Activated T-cell treated with anti-CD3 and anti-CD28 coated beads, Interleukin-2, amount 50 U/mL, for 24 hours (primary cell): ENCODE data around the gene DNMT1.

ENCODE experiments used
- DNase-seq: peaks from one replicate; pipeline ENCODE4 v3.0.0-alpha.2; 2020
- H3K27ac Mint-ChIP-seq: 2 replicates; pipeline ENCODE4 v1.8.0; 2020; ENCODE audit warnings: mild to moderate bottlenecking, mixed read lengths
- H3K27me3 Mint-ChIP-seq: 2 replicates; pipeline ENCODE4 v1.8.0; 2020; ENCODE audit warnings: mixed read lengths
- H3K36me3 Mint-ChIP-seq: 2 replicates; pipeline ENCODE4 v1.8.0; 2020; ENCODE audit warnings: low read depth, mixed read lengths
- H3K4me1 Mint-ChIP-seq: 2 replicates; pipeline ENCODE4 v1.8.0; 2020; ENCODE audit warnings: low read depth, mixed read lengths
- H3K4me3 Mint-ChIP-seq: 2 replicates; pipeline ENCODE4 v1.8.0; 2020; ENCODE audit warnings: mild to moderate bottlenecking, moderate library complexity, mixed read lengths
- H3K9me3 Mint-ChIP-seq: 2 replicates; pipeline ENCODE4 v1.8.0; 2020; ENCODE audit warnings: mixed read lengths

DNMT1 gene

GRCh38 chr19:10104130-10104513, 90.6 kb downstream of the DNMT1 start:
- H3K36me3 Mint-ChIP-seq, result peaks cover 36% of the 10 kb centered on the region
- H3K9me3 Mint-ChIP-seq, result no peaks in the 10 kb centered on the region
- no peak for DNase-seq
- H3K4me3 Mint-ChIP-seq, result peak overlapping the region; percentile 94
- H3K27me3 Mint-ChIP-seq, result no peaks in the 10 kb centered on the region
- peaks cover 68% of the 10 kb centered on the region for H3K4me1 Mint-ChIP-seq
- H3K27ac Mint-ChIP-seq, result peak overlapping the region; percentile 100

GRCh38 chr19:10102787-10103236, 91.9 kb downstream of the DNMT1 start:
- peaks cover 26% of the 10 kb centered on the region for H3K36me3 Mint-ChIP-seq
- no peaks in the 10 kb centered on the region for H3K9me3 Mint-ChIP-seq
- DNase-seq, result no peak
- no peaks in the 10 kb centered on the region for H3K27me3 Mint-ChIP-seq
- H3K4me1 Mint-ChIP-seq, result peaks cover 69% of the 10 kb centered on the region
- H3K27ac Mint-ChIP-seq, result peak overlapping the region; percentile 94
- H3K4me3 Mint-ChIP-seq, result peak overlapping the region; percentile 69

DNA sequence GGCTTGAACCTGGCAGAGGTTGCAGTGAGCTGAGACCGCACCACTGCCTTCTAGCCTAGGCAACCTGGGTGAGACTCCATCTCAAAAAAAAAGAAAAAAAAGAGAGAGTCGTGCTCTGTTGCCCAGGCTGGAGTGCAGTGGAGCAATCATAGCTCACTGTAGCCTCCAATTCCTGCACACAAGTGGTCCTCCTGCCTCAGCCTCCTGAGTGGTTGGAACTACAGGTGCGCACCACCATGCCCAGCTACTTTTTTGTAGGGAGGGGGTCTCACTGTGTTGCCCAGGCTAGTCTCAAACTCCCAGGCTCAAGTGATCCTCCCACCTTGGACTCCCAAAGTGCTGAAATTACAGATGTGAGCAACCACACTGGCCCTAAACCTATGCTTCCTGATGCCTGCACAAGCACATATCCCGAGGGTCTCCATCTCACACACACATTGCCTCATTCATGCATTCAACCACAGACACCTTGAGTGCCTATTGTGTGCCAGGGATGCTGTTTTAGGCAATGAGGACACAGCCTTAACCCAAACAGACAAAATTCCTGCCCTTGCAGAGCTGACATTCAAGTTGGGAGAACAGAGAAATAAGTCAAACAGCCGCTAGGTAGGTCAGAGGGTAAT, 94.5 kb downstream of the DNMT1 start:
- Mint-ChIP-seq H3K4me3 (no peak overlapping the region), H3K4me1 (peaks cover 62% of the 10 kb centered on the region)

GRCh38 chr19:10096615-10096963, 98.2 kb downstream of the DNMT1 start:
- Mint-ChIP-seq H3K36me3 (peaks cover 42% of the 10 kb centered on the region), H3K4me3 (peak overlapping the region; percentile 43)
- DNase-seq, result no peak

More for the DNA sequence above, 94.5 kb downstream of the DNMT1 start:
- Mint-ChIP-seq H3K27ac (peak overlapping the region; percentile 79), H3K36me3 (peaks cover 12% of the 10 kb centered on the region), H3K9me3 (no peaks in the 10 kb centered on the region), H3K27me3 (no peaks in the 10 kb centered on the region)
- DNase-seq, result no peak

GRCh38 chr19:10095948-10096614, 98.7 kb downstream of the DNMT1 start:
- no peaks in the 10 kb centered on the region for H3K27me3 Mint-ChIP-seq
- DNase-seq, result peak; percentile 97
- peaks cover 31% of the 10 kb centered on the region for H3K4me1 Mint-ChIP-seq
- no peaks in the 10 kb centered on the region for H3K9me3 Mint-ChIP-seq
- peak overlapping the region; percentile 78 for H3K27ac Mint-ChIP-seq
- H3K4me3 Mint-ChIP-seq, result peak overlapping the region; percentile 43
- H3K36me3 Mint-ChIP-seq, result peaks cover 45% of the 10 kb centered on the region

More at GRCh38 chr19:10096615-10096963, 98.2 kb downstream of the DNMT1 start:
- Mint-ChIP-seq H3K4me1 (peaks cover 35% of the 10 kb centered on the region), H3K27ac (peak overlapping the region; percentile 78), H3K27me3 (no peaks in the 10 kb centered on the region), H3K9me3 (no peaks in the 10 kb centered on the region)

- peak overlapping the region; percentile 15 for H3K4me3 Mint-ChIP-seq
- H3K36me3 Mint-ChIP-seq, result peaks cover 50% of the 10 kb centered on the region
- H3K27ac Mint-ChIP-seq, result peak overlapping the region; percentile 67
- no peak for DNase-seq
- H3K4me1 Mint-ChIP-seq, result peaks cover 29% of the 10 kb centered on the region
- H3K9me3 Mint-ChIP-seq, result no peaks in the 10 kb centered on the region
- H3K27me3 Mint-ChIP-seq, result no peaks in the 10 kb centered on the region
These were observed 99.2 kb downstream of the DNMT1 start for GRCh38 chr19:10095622-10095947.

DNA sequence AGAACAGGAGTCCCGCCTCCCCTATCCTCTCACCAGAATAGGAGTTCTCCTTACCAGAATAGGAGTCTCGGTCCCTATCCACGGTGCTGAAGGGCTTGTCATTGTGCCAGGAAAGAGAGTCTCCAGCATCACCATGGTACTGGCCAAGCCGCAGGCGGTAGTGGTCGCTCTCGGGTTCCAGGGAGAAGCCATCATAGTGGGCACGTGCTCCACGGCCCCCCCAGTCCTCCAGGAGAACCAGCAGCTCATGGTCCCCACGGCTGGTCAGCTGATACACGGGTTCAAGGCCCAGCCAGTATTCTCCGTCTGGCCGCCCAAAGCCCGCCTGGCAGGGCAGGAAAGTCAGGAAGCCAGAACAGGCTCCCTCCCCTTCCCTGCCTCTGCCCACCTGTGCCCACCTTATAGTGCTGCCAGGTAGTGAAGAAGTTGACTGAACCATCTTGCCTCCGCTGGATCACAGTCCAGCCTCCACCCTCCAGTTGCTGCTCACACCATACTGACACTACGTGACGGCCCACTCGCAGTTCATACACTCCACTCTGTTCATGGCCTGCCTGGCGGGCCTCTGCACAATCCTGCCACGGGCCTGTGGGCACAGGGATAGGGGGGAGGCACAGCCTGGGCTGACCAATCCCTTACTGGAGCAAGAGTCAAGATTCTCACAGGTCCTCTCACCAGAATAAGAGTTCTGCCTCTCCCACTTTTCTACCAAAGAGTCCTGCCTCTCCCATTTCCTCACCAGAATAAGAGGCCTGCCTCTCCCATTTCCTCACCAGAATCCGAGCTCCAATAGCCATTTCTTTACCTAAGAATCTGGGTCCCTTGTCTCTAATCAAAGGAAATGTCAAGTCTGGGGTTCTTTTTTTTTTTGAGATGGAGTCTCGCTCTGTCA, 101.2 kb downstream of the DNMT1 start:
- Mint-ChIP-seq H3K9me3 (no peaks in the 10 kb centered on the region), H3K36me3 (peaks cover 59% of the 10 kb centered on the region), H3K27ac (peak overlapping the region; percentile 13), H3K4me3 (no peak overlapping the region), H3K4me1 (peaks cover 20% of the 10 kb centered on the region), H3K27me3 (no peaks in the 10 kb centered on the region)
- DNase-seq, result no peak

GRCh38 chr19:10092648-10093294, 102.0 kb downstream of the DNMT1 start:
- no peaks in the 10 kb centered on the region for H3K27me3 Mint-ChIP-seq
- no peaks in the 10 kb centered on the region for H3K9me3 Mint-ChIP-seq
- peaks cover 59% of the 10 kb centered on the region for H3K36me3 Mint-ChIP-seq
- peaks cover 14% of the 10 kb centered on the region for H3K4me1 Mint-ChIP-seq
- no peak overlapping the region for H3K4me3 Mint-ChIP-seq
- no peak for DNase-seq
- peak overlapping the region; percentile 64 for H3K27ac Mint-ChIP-seq

GRCh38 chr19:10091895-10092641, 102.7 kb downstream of the DNMT1 start:
- peaks cover 62% of the 10 kb centered on the region for H3K36me3 Mint-ChIP-seq
- H3K27ac Mint-ChIP-seq, result peak overlapping the region; percentile 37
- no peak for DNase-seq
- no peak overlapping the region for H3K4me3 Mint-ChIP-seq
- no peaks in the 10 kb centered on the region for H3K9me3 Mint-ChIP-seq
- H3K4me1 Mint-ChIP-seq, result peaks cover 21% of the 10 kb centered on the region
- H3K27me3 Mint-ChIP-seq, result no peaks in the 10 kb centered on the region

DNA sequence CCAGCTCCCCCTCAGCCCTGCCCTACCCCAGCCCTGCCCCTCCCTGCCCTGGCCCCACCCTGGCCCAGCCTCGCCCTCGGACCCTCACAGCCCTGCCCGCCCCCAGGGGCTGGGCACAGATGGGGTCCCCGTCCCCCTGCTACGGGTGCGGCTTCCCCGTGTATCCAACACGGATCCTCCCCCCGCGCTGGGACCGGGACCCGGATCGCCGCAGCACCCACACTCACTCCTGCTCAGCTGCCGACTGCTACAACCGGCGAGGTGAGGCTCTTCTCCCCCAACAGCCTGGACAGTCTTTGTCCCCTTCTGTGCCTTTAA, 103.4 kb downstream of the DNMT1 start:
- Mint-ChIP-seq H3K27me3 (no peaks in the 10 kb centered on the region), H3K4me3 (no peak overlapping the region), H3K4me1 (peaks cover 19% of the 10 kb centered on the region), H3K27ac (no peak overlapping the region), H3K9me3 (no peaks in the 10 kb centered on the region), H3K36me3 (peaks cover 66% of the 10 kb centered on the region)
- no peak for DNase-seq

DNA sequence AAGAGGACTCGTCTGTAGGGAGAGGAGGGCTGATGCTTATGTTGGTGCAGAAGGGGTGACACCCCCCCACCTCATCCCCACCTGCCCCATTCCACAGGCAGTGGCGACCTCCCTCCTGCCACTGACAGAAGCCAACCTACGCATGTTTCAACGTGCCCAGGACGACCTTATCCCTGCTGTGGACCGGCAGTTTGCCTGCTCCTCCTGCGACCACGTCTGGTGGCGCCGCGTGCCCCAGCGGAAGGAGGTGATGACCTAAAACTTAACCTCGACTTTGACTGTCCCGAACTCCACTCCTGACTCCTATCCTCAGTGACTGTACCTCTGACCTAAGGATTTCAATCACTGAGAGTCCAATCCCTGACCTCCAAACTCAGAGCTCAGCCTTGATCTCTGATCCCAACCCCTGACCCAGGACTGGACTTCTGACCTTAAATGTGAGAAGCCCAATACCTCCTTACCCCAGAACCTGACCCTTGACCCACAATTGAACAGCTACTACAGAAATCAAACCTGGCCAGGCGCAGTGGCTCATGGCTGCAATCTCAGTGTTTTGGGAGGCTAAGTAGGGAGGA, 104.9 kb downstream of the DNMT1 start:
- no peak overlapping the region for H3K4me3 Mint-ChIP-seq
- peak overlapping the region; percentile 41 for H3K27ac Mint-ChIP-seq
- no peaks in the 10 kb centered on the region for H3K27me3 Mint-ChIP-seq
- peaks cover 61% of the 10 kb centered on the region for H3K36me3 Mint-ChIP-seq
- H3K4me1 Mint-ChIP-seq, result peaks cover 17% of the 10 kb centered on the region
- no peaks in the 10 kb centered on the region for H3K9me3 Mint-ChIP-seq
- no peak for DNase-seq

DNA sequence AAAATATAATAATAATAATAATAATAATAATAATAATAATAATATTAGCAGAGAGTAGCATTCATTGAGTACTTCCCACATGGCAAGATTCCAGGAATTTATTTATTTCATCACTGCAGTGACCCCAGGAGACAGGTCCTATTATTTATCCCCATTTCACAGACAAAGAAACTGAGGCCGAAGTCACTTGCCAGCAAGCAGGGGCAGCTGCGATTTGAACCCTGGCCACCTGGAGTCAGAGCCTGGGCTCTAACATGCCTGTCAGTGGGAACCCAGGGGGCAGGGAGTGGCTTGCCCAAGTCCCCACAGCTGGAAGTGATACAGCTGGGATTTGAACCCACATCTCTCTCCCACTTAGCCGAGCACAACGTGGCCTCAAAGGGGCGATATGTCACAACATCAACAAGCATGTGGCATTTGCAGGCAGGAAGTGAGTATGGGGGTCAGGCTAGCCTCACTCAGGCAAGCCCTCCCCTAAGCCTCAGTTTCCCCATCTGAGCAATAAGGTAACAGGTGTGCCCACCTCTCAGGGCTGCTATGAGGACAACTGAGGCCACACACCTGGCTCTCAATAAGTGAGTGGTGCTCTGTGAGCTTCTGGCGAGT, 105.7 kb downstream of the DNMT1 start:
- no peaks in the 10 kb centered on the region for H3K9me3 Mint-ChIP-seq
- peaks cover 17% of the 10 kb centered on the region for H3K4me1 Mint-ChIP-seq
- H3K27ac Mint-ChIP-seq, result peak overlapping the region; percentile 41
- peaks cover 54% of the 10 kb centered on the region for H3K36me3 Mint-ChIP-seq
- no peaks in the 10 kb centered on the region for H3K27me3 Mint-ChIP-seq
- DNase-seq, result no peak
- H3K4me3 Mint-ChIP-seq, result no peak overlapping the region

GRCh38 chr19:10087296-10088061, 107.3 kb downstream of the DNMT1 start:
- Mint-ChIP-seq H3K9me3 (no peaks in the 10 kb centered on the region), H3K36me3 (peaks cover 38% of the 10 kb centered on the region), H3K4me1 (peaks cover 17% of the 10 kb centered on the region)

More at GRCh38 chr19:10087296-10088061, 107.3 kb downstream of the DNMT1 start:
- Mint-ChIP-seq H3K4me3 (peak overlapping the region; percentile 81), H3K27ac (peak overlapping the region; percentile 77), H3K27me3 (no peaks in the 10 kb centered on the region)
- no peak for DNase-seq
